Fibroblast of skin of right quadriceps (primary cell): ENCODE data around the gene SYNGAP1.
A peak's percentile ranks its signal among the peaks of the same experiment; 100 is the strongest.

ENCODE experiments used
- DNase-seq: peaks from one replicate; pipeline ENCODE4 v3.0.0-alpha.2; 2013

The SYNGAP1 gene

GRCh38 chr6:33424855-33425667 is 5.2 kb downstream of the SYNGAP1 start:
- no peak for DNase-seq

GRCh38 chr6:33425668-33426577 is 6.1 kb downstream of the SYNGAP1 start:
- peak; percentile 86 for DNase-seq

- no peak for DNase-seq
Observed at GRCh38 chr6:33426590-33427511, 7.0 kb downstream of the SYNGAP1 start.

GRCh38 chr6:33427585-33428223 is 7.8 kb downstream of the SYNGAP1 start:
- no peak for DNase-seq

- DNase-seq, result no peak
Observed at GRCh38 chr6:33428224-33428965, 8.5 kb downstream of the SYNGAP1 start.

- no peak for DNase-seq
Observed at GRCh38 chr6:33428966-33429749, 9.3 kb downstream of the SYNGAP1 start.

GRCh38 chr6:33429750-33430052 is 9.8 kb downstream of the SYNGAP1 start:
- DNase-seq, result no peak

- DNase-seq, result no peak
Observed at GRCh38 chr6:33430334-33430733, 10.5 kb downstream of the SYNGAP1 start.

- peak; percentile 75 for DNase-seq
Observed at GRCh38 chr6:33430991-33431879, 11.4 kb downstream of the SYNGAP1 start.

GRCh38 chr6:33431880-33432541 is 12.1 kb downstream of the SYNGAP1 start:
- no peak for DNase-seq

- no peak for DNase-seq
Observed at GRCh38 chr6:33432546-33432945, 12.7 kb downstream of the SYNGAP1 start.

- no peak for DNase-seq
Observed at GRCh38 chr6:33433001-33433543, 13.2 kb downstream of the SYNGAP1 start.

GRCh38 chr6:33433544-33434191 is 13.8 kb downstream of the SYNGAP1 start:
- peak; percentile 59 for DNase-seq

GRCh38 chr6:33434961-33435360 is 15.1 kb downstream of the SYNGAP1 start:
- DNase-seq, result no peak

- no peak for DNase-seq
Observed at GRCh38 chr6:33437666-33438065, 17.8 kb downstream of the SYNGAP1 start.

GRCh38 chr6:33438978-33439594 is 19.2 kb downstream of the SYNGAP1 start:
- no peak for DNase-seq

- DNase-seq, result no peak
Observed at GRCh38 chr6:33439956-33440648, 20.2 kb downstream of the SYNGAP1 start.
